ENCODE measurements around the gene TELO2.

The TELO2 gene

GRCh38 chr16:1498899-1499676 is 5.9 kb downstream of the TELO2 start:
- no peak for DNase-seq (ENCODE audit: low read depth)
- TF ChIP-seq, protein P1, sequence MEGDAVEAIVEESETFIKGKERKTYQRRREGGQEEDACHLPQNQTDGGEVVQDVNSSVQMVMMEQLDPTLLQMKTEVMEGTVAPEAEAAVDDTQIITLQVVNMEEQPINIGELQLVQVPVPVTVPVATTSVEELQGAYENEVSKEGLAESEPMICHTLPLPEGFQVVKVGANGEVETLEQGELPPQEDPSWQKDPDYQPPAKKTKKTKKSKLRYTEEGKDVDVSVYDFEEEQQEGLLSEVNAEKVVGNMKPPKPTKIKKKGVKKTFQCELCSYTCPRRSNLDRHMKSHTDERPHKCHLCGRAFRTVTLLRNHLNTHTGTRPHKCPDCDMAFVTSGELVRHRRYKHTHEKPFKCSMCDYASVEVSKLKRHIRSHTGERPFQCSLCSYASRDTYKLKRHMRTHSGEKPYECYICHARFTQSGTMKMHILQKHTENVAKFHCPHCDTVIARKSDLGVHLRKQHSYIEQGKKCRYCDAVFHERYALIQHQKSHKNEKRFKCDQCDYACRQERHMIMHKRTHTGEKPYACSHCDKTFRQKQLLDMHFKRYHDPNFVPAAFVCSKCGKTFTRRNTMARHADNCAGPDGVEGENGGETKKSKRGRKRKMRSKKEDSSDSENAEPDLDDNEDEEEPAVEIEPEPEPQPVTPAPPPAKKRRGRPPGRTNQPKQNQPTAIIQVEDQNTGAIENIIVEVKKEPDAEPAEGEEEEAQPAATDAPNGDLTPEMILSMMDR (IDR thresholded peaks at IDR 0.05; ENCODE audit: control insufficient read depth, extremely low read depth, insufficient read depth): no peak
- H3K4me3 ChIP-seq (ENCODE audit: low read depth, low read length): no peak overlapping the region

- TF ChIP-seq, protein P1 (IDR thresholded peaks at IDR 0.05; ENCODE audit: control insufficient read depth, extremely low read depth, insufficient read depth): no peak
- no peak overlapping the region for H3K4me3 ChIP-seq (ENCODE audit: low read depth, low read length)
- DNase-seq (ENCODE audit: low read depth): no peak
Measured at GRCh38 chr16:1499756-1500464, 6.8 kb downstream of the TELO2 start.

DNA sequence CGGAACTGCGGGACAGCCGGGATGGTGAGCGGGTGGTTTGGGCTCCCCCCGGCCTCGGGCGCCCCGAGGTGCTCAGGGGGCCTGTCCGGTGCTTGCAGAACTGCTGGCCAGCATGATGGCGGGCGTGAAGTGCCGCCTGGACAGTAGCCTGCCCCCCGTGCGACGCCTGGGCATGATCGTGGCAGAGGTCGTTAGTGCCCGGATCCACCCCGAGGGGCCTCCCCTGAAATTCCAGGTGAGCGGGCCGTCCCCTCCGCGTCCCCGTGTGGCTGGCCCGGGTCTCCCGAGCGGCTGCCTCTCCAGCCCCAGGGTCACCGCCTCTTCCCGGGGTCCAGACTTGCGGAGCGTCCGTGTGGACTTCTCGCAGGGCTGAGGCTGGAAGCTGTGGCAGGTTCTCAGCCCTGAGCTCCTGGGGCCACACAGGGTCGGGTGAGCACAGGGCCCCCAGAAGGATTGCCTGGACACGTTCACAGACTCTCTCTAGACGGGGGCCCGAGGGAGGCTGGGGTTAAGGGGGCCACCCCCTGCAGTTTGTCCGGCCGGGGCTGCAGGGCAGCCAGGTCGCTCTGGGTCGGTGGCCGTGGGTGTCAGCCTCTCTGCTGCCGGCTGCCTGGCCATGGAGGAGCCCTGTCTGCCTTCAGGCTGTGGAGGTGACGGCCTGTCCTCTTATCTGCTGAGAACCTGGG is 7.4 kb downstream of the TELO2 start:
- DNase-seq (ENCODE audit: low read depth): no peak
- H3K4me3 ChIP-seq (ENCODE audit: low read depth, low read length): no peak overlapping the region
- TF ChIP-seq, protein P1 (IDR thresholded peaks at IDR 0.05; ENCODE audit: control insufficient read depth, extremely low read depth, insufficient read depth): no peak

DNA sequence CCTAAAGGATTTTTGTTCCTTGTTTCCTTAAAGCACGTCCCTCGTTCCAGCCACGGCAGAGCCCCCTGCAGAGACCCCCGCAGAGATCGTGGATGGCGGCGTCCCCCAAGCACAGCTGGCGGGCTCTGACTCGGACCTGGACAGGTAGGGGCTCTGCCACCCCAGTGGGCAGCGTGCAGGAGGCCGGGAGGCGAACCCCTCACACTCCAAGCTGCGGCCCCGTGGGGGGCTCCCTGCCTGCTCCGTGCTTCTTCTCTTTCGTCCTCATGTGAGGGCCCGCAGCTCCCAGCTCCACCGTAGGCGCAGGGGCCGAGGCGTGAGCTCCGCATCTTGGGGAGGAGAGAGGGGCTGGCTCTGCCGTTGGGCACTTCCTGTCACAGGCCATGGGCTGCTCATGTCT is 8.5 kb downstream of the TELO2 start:
- no peak for DNase-seq (ENCODE audit: low read depth)
- TF ChIP-seq, protein P1 (IDR thresholded peaks at IDR 0.05; ENCODE audit: control insufficient read depth, extremely low read depth, insufficient read depth): no peak
- no peak overlapping the region for H3K4me3 ChIP-seq (ENCODE audit: low read depth, low read length)

DNA sequence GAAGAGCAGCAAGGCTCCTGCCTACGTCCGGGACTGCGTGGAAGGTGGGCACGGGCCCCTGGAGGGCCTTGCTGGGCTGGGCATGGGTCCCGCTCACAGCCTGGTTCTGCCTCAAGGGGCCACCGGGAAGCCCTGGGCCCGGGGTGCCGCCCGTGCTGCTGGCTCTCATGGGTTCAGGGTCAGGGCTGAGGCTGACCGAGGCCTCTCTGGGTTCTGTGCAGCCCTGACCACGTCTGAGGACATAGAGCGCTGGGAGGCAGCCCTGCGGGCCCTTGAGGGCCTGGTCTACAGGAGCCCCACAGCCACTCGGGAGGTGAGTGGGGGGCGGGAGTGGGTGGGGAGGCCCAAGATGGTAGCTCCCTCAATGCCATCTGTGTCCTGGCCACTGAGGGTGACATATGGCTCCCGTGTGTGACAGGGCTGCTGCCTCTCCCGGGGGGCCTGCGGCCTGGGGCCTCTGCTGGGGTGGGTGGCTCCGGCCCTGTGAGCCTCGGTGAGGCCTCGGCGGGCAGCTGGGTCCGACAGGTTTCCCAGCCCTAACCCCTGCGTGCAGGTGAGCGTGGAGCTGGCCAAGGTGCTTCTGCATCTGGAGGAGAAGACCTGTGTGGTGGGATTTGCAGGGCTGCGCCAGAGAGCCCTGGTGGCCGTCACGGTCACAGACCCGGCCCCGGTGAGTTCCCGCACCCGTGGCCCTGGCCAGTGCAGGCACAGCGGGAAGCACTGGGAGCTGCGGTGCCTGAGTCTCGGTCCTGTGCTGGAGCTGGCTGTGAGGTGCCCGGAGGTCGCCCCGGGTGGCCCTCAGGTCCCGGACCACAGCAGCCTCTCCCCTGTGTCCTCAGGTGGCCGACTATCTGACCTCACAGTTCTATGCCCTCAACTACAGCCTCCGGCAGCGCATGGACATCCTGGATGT is 9.2 kb downstream of the TELO2 start:
- DNase-seq (ENCODE audit: low read depth): no peak
- TF ChIP-seq, protein P1 (IDR thresholded peaks at IDR 0.05; ENCODE audit: control insufficient read depth, extremely low read depth, insufficient read depth): no peak
- no peak overlapping the region for H3K4me3 ChIP-seq (ENCODE audit: low read depth, low read length)

Data from LNCaP clone FGC (cell line).